ENCODE results near the gene KCTD10. TPM values are rescaled to one million over a fixed set of nuclear protein-coding genes. Genes with fewer than 3 reads are reported as not detected.

The KCTD10 gene
- total RNA-seq: 36.9 TPM

GRCh38 chr12:109477185-109477962 lies at the start of gene KCTD10, which contains the start of gene UBE3B:
KCTD10 (minus strand) TSS chr12:109477300; CDS start chr12:109477262, 38 bp downstream.
UBE3B (plus strand) TSS chr12:109477634; CDS start chr12:109483552, 5,918 bp downstream.
- DNase-seq (ENCODE audit: low read depth in 2 of 3, low spot score in 2 of 3): peak; percentile 78 to 92 (median 88)

GRCh38 chr12:109525279-109525585 lies 48.1 kb upstream of the KCTD10 start:
- DNase-seq (ENCODE audit: low read depth in 2 of 3, low spot score in 2 of 3): no peak

- DNase-seq (ENCODE audit: low read depth in 2 of 3, low spot score in 2 of 3): no peak
Observed at GRCh38 chr12:109524466-109525278, 47.6 kb upstream of the KCTD10 start.

GRCh38 chr12:109523504-109523903 lies 46.4 kb upstream of the KCTD10 start:
- DNase-seq (ENCODE audit: low read depth in 2 of 3, low spot score in 2 of 3): no peak

- DNase-seq (ENCODE audit: low read depth in 2 of 3, low spot score in 2 of 3): no peak
Observed at GRCh38 chr12:109523071-109523470, 46.0 kb upstream of the KCTD10 start.

- no peak for DNase-seq (ENCODE audit: low read depth in 2 of 3, low spot score in 2 of 3)
Observed at GRCh38 chr12:109521831-109522230, 44.7 kb upstream of the KCTD10 start.

GRCh38 chr12:109519787-109520186 lies 42.7 kb upstream of the KCTD10 start:
- no peak for DNase-seq (ENCODE audit: low read depth in 2 of 3, low spot score in 2 of 3)

- DNase-seq (ENCODE audit: low read depth in 2 of 3, low spot score in 2 of 3): peak; percentile 26 to 63 (median 26)
Observed at GRCh38 chr12:109518820-109519665, 41.9 kb upstream of the KCTD10 start.

- DNase-seq (ENCODE audit: low read depth in 2 of 3, low spot score in 2 of 3): no peak
Observed at GRCh38 chr12:109517619-109518018, 40.5 kb upstream of the KCTD10 start.

GRCh38 chr12:109513977-109514376 lies 36.9 kb upstream of the KCTD10 start:
- no peak for DNase-seq (ENCODE audit: low read depth in 2 of 3, low spot score in 2 of 3)

GRCh38 chr12:109513051-109513450 lies 36.0 kb upstream of the KCTD10 start:
- DNase-seq (ENCODE audit: low read depth in 2 of 3, low spot score in 2 of 3): no peak

- DNase-seq (ENCODE audit: low read depth in 2 of 3, low spot score in 2 of 3): no peak
Observed at GRCh38 chr12:109512608-109513007, 35.5 kb upstream of the KCTD10 start.

- no peak for DNase-seq (ENCODE audit: low read depth in 2 of 3, low spot score in 2 of 3)
Observed at GRCh38 chr12:109510196-109510595, 33.1 kb upstream of the KCTD10 start.

GRCh38 chr12:109504068-109504467 lies 27.0 kb upstream of the KCTD10 start:
- DNase-seq (ENCODE audit: low read depth in 2 of 3, low spot score in 2 of 3): no peak

GRCh38 chr12:109503611-109504010 lies 26.5 kb upstream of the KCTD10 start:
- DNase-seq (ENCODE audit: low read depth in 2 of 3, low spot score in 2 of 3): no peak

- no peak for DNase-seq (ENCODE audit: low read depth in 2 of 3, low spot score in 2 of 3)
Observed at GRCh38 chr12:109502332-109502731, 25.2 kb upstream of the KCTD10 start.

- no peak for DNase-seq (ENCODE audit: low read depth in 2 of 3, low spot score in 2 of 3)
Observed at GRCh38 chr12:109501299-109501698, 24.2 kb upstream of the KCTD10 start.

- no peak for DNase-seq (ENCODE audit: low read depth in 2 of 3, low spot score in 2 of 3)
Observed at GRCh38 chr12:109500406-109501185, 23.5 kb upstream of the KCTD10 start.

GRCh38 chr12:109497675-109498074 lies 20.6 kb upstream of the KCTD10 start:
- DNase-seq (ENCODE audit: low read depth in 2 of 3, low spot score in 2 of 3): no peak

- DNase-seq (ENCODE audit: low read depth in 2 of 3, low spot score in 2 of 3): no peak
Observed at GRCh38 chr12:109496306-109496705, 19.2 kb upstream of the KCTD10 start.
